Endothelial cell of umbilical vein (primary cell): ENCODE measurements around the gene CALY.

ENCODE experiments used
- EZH2 ChIP-seq: IDR thresholded peaks from 2 replicates; pipeline ENCODE4 v1.6.1; 2012; ENCODE audit warnings: borderline replicate concordance, low read depth, mild to moderate bottlenecking, moderate library complexity, low read length, inconsistent platforms; ENCODE audit not compliant: severe bottlenecking
- FOS ChIP-seq: IDR thresholded peaks from 2 replicates; pipeline ENCODE4 v1.6.1; 2011; ENCODE audit warnings: mild to moderate bottlenecking, low read length, moderate library complexity, borderline replicate concordance; ENCODE audit not compliant: insufficient read depth
- GATA2 ChIP-seq: IDR thresholded peaks from 2 replicates; pipeline ENCODE4 v1.7.0; 2011; ENCODE audit warnings: low read depth, mild to moderate bottlenecking, moderate library complexity, mixed read lengths, low read length; ENCODE audit not compliant: insufficient read length, insufficient read depth
- MAX ChIP-seq: IDR thresholded peaks from 2 replicates; pipeline ENCODE4 v1.6.1; 2011; ENCODE audit not compliant: insufficient read depth, insufficient read length
- POLR2A ChIP-seq: IDR thresholded peaks from 2 replicates; pipeline ENCODE4 v1.6.1; 2012; ENCODE audit warnings: low read depth, mild to moderate bottlenecking, control low read depth, low read length
- POLR2AphosphoS5 ChIP-seq: IDR thresholded peaks from 2 replicates; pipeline ENCODE4 v1.6.1; 2012; ENCODE audit warnings: low read depth, mild to moderate bottlenecking, control low read depth, low read length, moderate library complexity; ENCODE audit not compliant: insufficient read depth
- TF ChIP-seq, protein P1 (sequence below), 2 donors: IDR thresholded peaks; 1 replicate in 1 of 2; 2 replicates in 1 of 2; pipeline ENCODE4 v1.5.1; 2011; ENCODE audit warnings: low read length in 2 of 2, mild to moderate bottlenecking in 2 of 2, moderate library complexity in 2 of 2, control low read depth in 1 of 2, inconsistent platforms in 1 of 2, low read depth in 1 of 2; ENCODE audit not compliant: insufficient read depth in 1 of 2; ENCODE audit errors: extremely low read depth in 1 of 2

- TF ChIP-seq, protein P1, sequence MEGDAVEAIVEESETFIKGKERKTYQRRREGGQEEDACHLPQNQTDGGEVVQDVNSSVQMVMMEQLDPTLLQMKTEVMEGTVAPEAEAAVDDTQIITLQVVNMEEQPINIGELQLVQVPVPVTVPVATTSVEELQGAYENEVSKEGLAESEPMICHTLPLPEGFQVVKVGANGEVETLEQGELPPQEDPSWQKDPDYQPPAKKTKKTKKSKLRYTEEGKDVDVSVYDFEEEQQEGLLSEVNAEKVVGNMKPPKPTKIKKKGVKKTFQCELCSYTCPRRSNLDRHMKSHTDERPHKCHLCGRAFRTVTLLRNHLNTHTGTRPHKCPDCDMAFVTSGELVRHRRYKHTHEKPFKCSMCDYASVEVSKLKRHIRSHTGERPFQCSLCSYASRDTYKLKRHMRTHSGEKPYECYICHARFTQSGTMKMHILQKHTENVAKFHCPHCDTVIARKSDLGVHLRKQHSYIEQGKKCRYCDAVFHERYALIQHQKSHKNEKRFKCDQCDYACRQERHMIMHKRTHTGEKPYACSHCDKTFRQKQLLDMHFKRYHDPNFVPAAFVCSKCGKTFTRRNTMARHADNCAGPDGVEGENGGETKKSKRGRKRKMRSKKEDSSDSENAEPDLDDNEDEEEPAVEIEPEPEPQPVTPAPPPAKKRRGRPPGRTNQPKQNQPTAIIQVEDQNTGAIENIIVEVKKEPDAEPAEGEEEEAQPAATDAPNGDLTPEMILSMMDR (IDR thresholded peaks at IDR 0.05; ENCODE audit: extremely low read depth in 1 of 2, insufficient read depth in 1 of 2, low read depth in 1 of 2, low read length in 2 of 2), result no peak
- no peak for TF ChIP-seq POLR2AphosphoS5
- no peak for TF ChIP-seq POLR2A
- TF ChIP-seq FOS, result no peak
- no peak for TF ChIP-seq MAX
- TF ChIP-seq EZH2, result no peak
- TF ChIP-seq GATA2, result no peak
These were observed 14.2 kb upstream of the CALY start for GRCh38 chr10:133350950-133351329.
